Liver (tissue), 9 donors: ENCODE measurements around the gene GPR87. TPM values are rescaled to one million over a fixed set of nuclear protein-coding genes. Genes with fewer than 3 reads are reported as not detected.

Experiments used
- DNase-seq: peaks from one replicate; pipeline ENCODE4 v3.0.0-alpha.2; 2017; ENCODE audit warnings: low spot score
- H3K27ac ChIP-seq, 2 donors: one replicate each; pipeline ENCODE4 v1.7.0; 2013; ENCODE audit warnings: inconsistent platforms in 2 of 2, low read length in 2 of 2, control low read depth in 1 of 2, low read depth in 1 of 2, mild to moderate bottlenecking in 1 of 2
- H3K27me3 ChIP-seq, 4 donors: one replicate each; pipeline versions ENCODE4 v1.6.1 to v1.7.0; 2013; ENCODE audit warnings: low read length in 3 of 4, inconsistent platforms in 1 of 4, mild to moderate bottlenecking in 1 of 4, moderate library complexity in 1 of 4; ENCODE audit not compliant: control insufficient read depth in 4 of 4, insufficient read depth in 4 of 4
- H3K36me3 ChIP-seq, 4 donors: one replicate each; pipeline versions ENCODE4 v1.6.1 to v1.7.0; 2013; ENCODE audit warnings: low read length in 3 of 4, mild to moderate bottlenecking in 3 of 4, low read depth in 1 of 4, moderate library complexity in 1 of 4; ENCODE audit not compliant: control insufficient read depth in 4 of 4, insufficient read depth in 3 of 4
- H3K4me1 ChIP-seq, 4 donors: one replicate each; pipeline versions ENCODE4 v1.6.1 to v1.7.0; 2013; ENCODE audit warnings: low read length in 3 of 4, mild to moderate bottlenecking in 3 of 4, moderate library complexity in 1 of 4; ENCODE audit not compliant: control insufficient read depth in 4 of 4, insufficient read depth in 4 of 4
- H3K4me3 ChIP-seq, 3 donors: one replicate each; pipeline versions ENCODE4 v1.6.1 to v1.7.0; 2013; ENCODE audit warnings: low read length in 3 of 3, control low read depth in 1 of 3, low read depth in 1 of 3, mild to moderate bottlenecking in 1 of 3
- H3K9ac ChIP-seq, 2 donors: one replicate each; pipeline ENCODE4 v1.7.0; 2013; ENCODE audit warnings: low read length in 2 of 2, mild to moderate bottlenecking in 2 of 2, moderate library complexity in 2 of 2, control low read depth in 1 of 2, low read depth in 1 of 2
- H3K9me3 ChIP-seq, 4 donors: one replicate each; pipeline versions ENCODE4 v1.6.1 to v1.7.0; 2013; ENCODE audit warnings: low read length in 3 of 4; ENCODE audit not compliant: control insufficient read depth in 4 of 4
- EGR1 ChIP-seq, 2 donors: IDR thresholded peaks; 2 replicates each; pipeline ENCODE4 v1.6.1; 2016 to 2018; ENCODE audit warnings: antibody characterized with exemption in 2 of 2, low read depth in 2 of 2
- FOXA1 ChIP-seq: IDR thresholded peaks from 2 replicates; pipeline ENCODE4 v1.6.1; 2016; ENCODE audit warnings: antibody characterized with exemption
- FOXA2 ChIP-seq: IDR thresholded peaks from 2 replicates; pipeline ENCODE4 v1.6.1; 2016; ENCODE audit warnings: antibody characterized with exemption
- GABPA ChIP-seq, 2 donors: IDR thresholded peaks in 1 of 2; conservative IDR thresholded peaks in 1 of 2; 2 replicates each; pipeline ENCODE4 v1.6.1; 2016; ENCODE audit warnings: antibody characterized with exemption in 2 of 2, mild to moderate bottlenecking in 1 of 2, moderate library complexity in 1 of 2
- HNF4A ChIP-seq, 2 donors: conservative IDR thresholded peaks; 2 replicates each; pipeline ENCODE4 v1.6.1; 2016; ENCODE audit warnings: antibody characterized with exemption in 2 of 2, mild to moderate bottlenecking in 2 of 2
- HNF4G ChIP-seq: IDR thresholded peaks from 2 replicates; pipeline ENCODE4 v1.6.1; 2016; ENCODE audit warnings: antibody characterized with exemption
- JUND ChIP-seq, 2 donors: IDR thresholded peaks; 2 replicates each; pipeline ENCODE4 v1.6.1; 2016; ENCODE audit warnings: antibody characterized with exemption in 2 of 2
- NR2F2 ChIP-seq: IDR thresholded peaks from 2 replicates; pipeline ENCODE4 v1.6.1; 2016; ENCODE audit warnings: antibody characterized with exemption
- RAD21 ChIP-seq, 2 donors: IDR thresholded peaks; 2 replicates each; pipeline ENCODE4 v1.6.1; 2016; ENCODE audit warnings: antibody characterized with exemption in 2 of 2, mild to moderate bottlenecking in 2 of 2
- RXRA ChIP-seq, 2 donors: IDR thresholded peaks; 2 replicates each; pipeline ENCODE4 v1.6.1; 2017 to 2018; ENCODE audit warnings: antibody characterized with exemption in 2 of 2, mild to moderate bottlenecking in 1 of 2
- SP1 ChIP-seq: IDR thresholded peaks from 2 replicates; pipeline ENCODE4 v1.6.1; 2018; ENCODE audit warnings: antibody characterized with exemption, mild to moderate bottlenecking
- TAF1 ChIP-seq: conservative IDR thresholded peaks from 2 replicates; pipeline ENCODE4 v1.6.1; 2016; ENCODE audit warnings: antibody characterized with exemption, mild to moderate bottlenecking
- YY1 ChIP-seq: IDR thresholded peaks from 2 replicates; pipeline ENCODE4 v1.6.1; 2016; ENCODE audit warnings: antibody characterized with exemption, mild to moderate bottlenecking
- WGBS: extraction: QIAGEN DNeasy Blood & Tissue Kit; methylation state at CpG from one replicate; pipeline ENCODE4 v1.1.7; 2013; 5-methylcytosine and 5-hydroxymethylcytosine counted together
- polyA plus RNA-seq, 2 donors: library from polyadenylated mRNA; stranded (reverse) in 1 of 2; unstranded in 1 of 2; fragments of 200-250 nt in 1 of 2; fragments of >200 nt in 1 of 2; fragmentation: Nextera tagmentation in 1 of 2; extraction: Ambion mirVana in 1 of 2; gene quantifications; one replicate each; pipeline versions ENCODE4 v1.2.1 to v1.2.3, GENCODE V29; 2013 to 2015
- total RNA-seq, 2 donors: library from RNA; depleted of rRNA; stranded (reverse); fragments of >200 nt; gene quantifications; one replicate each; pipeline ENCODE4 v1.2.3, GENCODE V29; 2014
- TF ChIP-seq, protein P1 (sequence below): fragments of 150-350 bp; IDR thresholded peaks from 2 replicates; pipeline ENCODE4 v1.5.1; 2017; ENCODE audit warnings: improper control_type of control experiment, low read depth, low read length; ENCODE audit not compliant: missing input control
- TF ChIP-seq, protein P2 (sequence below): IDR thresholded peaks from 2 replicates; pipeline ENCODE4 v1.6.1; 2016; ENCODE audit warnings: antibody characterized with exemption
- TF ChIP-seq, protein P3 (sequence below): IDR thresholded peaks from 2 replicates; pipeline ENCODE4 v1.6.1; 2016; ENCODE audit warnings: antibody characterized with exemption, mild to moderate bottlenecking
- TF ChIP-seq, protein P4 (sequence below): IDR thresholded peaks from 2 replicates; pipeline ENCODE4 v1.6.1; 2016; ENCODE audit warnings: antibody characterized with exemption
- TF ChIP-seq, protein P5 (sequence below): IDR thresholded peaks from 2 replicates; pipeline ENCODE4 v1.6.1; 2016; ENCODE audit warnings: antibody characterized with exemption
- donor health status: healthy.
- donor health status: healthy.
- donor health status: healthy.
- donor health status: healthy.
- donor health status: healthy.

Gene GPR87
- total and polyA plus RNA-seq, 4 donors, result not detected

DNA sequence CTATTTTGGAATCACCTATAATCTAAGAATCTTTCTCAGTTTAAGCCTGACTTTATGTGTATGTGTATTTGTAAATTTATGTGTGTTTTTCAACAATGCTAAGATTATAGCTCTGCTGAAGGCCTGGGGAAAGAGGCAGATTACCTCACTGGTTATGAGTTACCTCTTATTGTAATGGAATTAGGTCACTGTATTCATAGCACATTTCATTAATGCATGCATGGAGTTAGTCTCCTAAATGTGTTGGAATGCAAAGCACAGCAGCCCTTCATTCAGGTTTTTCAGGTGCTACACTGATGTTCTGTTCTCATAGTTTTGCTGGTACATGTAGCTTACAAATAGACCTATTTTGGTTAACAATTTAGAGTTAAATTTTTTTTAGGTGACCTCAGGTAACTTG is 9.5 kb downstream of the GPR87 start (continued):
- TF ChIP-seq, protein P1, sequence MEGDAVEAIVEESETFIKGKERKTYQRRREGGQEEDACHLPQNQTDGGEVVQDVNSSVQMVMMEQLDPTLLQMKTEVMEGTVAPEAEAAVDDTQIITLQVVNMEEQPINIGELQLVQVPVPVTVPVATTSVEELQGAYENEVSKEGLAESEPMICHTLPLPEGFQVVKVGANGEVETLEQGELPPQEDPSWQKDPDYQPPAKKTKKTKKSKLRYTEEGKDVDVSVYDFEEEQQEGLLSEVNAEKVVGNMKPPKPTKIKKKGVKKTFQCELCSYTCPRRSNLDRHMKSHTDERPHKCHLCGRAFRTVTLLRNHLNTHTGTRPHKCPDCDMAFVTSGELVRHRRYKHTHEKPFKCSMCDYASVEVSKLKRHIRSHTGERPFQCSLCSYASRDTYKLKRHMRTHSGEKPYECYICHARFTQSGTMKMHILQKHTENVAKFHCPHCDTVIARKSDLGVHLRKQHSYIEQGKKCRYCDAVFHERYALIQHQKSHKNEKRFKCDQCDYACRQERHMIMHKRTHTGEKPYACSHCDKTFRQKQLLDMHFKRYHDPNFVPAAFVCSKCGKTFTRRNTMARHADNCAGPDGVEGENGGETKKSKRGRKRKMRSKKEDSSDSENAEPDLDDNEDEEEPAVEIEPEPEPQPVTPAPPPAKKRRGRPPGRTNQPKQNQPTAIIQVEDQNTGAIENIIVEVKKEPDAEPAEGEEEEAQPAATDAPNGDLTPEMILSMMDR, result no peak

DNA sequence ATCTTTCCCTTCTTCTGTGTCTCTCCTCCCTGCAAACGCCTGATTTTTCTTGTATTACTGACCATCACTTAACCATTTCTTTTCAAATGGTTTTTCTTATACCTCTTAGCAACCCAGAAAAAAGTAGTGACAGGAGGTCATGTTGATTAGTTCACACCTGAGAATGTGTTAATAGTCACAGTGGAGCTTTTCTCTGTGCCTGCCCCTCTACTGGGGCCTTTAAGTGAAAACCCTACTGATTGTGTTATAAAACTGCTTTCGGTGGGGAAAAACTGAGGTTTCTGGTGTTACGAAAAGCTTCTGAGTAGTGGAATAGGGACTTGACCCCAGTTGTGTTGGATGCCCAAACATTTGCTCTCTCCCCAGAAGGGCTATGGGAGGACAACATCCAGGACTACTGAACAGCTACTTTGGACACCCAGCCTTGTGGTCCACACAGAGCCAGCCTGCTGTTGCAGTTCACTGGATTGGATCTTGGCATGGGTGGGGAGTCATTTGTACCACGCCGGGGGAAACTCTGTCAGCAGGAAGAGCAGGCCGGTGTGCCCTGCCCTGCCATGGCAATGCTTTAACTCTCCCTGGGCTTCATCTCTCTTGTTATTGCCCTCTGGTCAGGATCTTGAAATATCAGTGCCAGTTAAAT is 10.3 kb downstream of the GPR87 start:
- Histone ChIP-seq H3K27me3 (no peaks in the 10 kb centered on the region), H3K4me3 (no peak overlapping the region), H3K9ac (no peak overlapping the region), H3K27ac (no peak overlapping the region), H3K9me3 (no peaks in the 10 kb centered on the region), H3K4me1 (no peaks in the 10 kb centered on the region), H3K36me3 (no peaks in the 10 kb centered on the region)
- DNase-seq, result no peak
- WGBS, result 89% methylated on average over 6 of the region's 6 CpGs
- TF ChIP-seq RXRA (IDR thresholded peaks at IDR 0.05) (no peak), HNF4A (conservative IDR thresholded peaks at IDR 0.05) (no peak), TAF1 (no peak), HNF4G (no peak), RAD21 (IDR thresholded peaks at IDR 0.05) (no peak), FOXA2 (no peak), SP1 (no peak), NR2F2 (no peak), JUND (IDR thresholded peaks at IDR 0.05) (no peak), FOXA1 (no peak), YY1 (no peak), EGR1 (IDR thresholded peaks at IDR 0.05; ENCODE audit: low read depth in 2 of 2) (no peak), GABPA (IDR thresholded peaks at IDR 0.05 in 1 of 2, conservative IDR thresholded peaks at IDR 0.05 in 1 of 2) (no peak)
- TF ChIP-seq, protein P1, result no peak
- TF ChIP-seq, protein P2, sequence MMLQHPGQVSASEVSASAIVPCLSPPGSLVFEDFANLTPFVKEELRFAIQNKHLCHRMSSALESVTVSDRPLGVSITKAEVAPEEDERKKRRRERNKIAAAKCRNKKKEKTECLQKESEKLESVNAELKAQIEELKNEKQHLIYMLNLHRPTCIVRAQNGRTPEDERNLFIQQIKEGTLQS, result no peak
- TF ChIP-seq, protein P3, sequence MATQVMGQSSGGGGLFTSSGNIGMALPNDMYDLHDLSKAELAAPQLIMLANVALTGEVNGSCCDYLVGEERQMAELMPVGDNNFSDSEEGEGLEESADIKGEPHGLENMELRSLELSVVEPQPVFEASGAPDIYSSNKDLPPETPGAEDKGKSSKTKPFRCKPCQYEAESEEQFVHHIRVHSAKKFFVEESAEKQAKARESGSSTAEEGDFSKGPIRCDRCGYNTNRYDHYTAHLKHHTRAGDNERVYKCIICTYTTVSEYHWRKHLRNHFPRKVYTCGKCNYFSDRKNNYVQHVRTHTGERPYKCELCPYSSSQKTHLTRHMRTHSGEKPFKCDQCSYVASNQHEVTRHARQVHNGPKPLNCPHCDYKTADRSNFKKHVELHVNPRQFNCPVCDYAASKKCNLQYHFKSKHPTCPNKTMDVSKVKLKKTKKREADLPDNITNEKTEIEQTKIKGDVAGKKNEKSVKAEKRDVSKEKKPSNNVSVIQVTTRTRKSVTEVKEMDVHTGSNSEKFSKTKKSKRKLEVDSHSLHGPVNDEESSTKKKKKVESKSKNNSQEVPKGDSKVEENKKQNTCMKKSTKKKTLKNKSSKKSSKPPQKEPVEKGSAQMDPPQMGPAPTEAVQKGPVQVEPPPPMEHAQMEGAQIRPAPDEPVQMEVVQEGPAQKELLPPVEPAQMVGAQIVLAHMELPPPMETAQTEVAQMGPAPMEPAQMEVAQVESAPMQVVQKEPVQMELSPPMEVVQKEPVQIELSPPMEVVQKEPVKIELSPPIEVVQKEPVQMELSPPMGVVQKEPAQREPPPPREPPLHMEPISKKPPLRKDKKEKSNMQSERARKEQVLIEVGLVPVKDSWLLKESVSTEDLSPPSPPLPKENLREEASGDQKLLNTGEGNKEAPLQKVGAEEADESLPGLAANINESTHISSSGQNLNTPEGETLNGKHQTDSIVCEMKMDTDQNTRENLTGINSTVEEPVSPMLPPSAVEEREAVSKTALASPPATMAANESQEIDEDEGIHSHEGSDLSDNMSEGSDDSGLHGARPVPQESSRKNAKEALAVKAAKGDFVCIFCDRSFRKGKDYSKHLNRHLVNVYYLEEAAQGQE, result no peak
- TF ChIP-seq, protein P4, sequence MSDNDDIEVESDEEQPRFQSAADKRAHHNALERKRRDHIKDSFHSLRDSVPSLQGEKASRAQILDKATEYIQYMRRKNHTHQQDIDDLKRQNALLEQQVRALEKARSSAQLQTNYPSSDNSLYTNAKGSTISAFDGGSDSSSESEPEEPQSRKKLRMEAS, result no peak
- TF ChIP-seq, protein P5, sequence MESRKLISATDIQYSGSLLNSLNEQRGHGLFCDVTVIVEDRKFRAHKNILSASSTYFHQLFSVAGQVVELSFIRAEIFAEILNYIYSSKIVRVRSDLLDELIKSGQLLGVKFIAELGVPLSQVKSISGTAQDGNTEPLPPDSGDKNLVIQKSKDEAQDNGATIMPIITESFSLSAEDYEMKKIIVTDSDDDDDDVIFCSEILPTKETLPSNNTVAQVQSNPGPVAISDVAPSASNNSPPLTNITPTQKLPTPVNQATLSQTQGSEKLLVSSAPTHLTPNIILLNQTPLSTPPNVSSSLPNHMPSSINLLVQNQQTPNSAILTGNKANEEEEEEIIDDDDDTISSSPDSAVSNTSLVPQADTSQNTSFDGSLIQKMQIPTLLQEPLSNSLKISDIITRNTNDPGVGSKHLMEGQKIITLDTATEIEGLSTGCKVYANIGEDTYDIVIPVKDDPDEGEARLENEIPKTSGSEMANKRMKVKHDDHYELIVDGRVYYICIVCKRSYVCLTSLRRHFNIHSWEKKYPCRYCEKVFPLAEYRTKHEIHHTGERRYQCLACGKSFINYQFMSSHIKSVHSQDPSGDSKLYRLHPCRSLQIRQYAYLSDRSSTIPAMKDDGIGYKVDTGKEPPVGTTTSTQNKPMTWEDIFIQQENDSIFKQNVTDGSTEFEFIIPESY, result no peak
